ENCODE results near the gene EXOC6B.

DNA sequence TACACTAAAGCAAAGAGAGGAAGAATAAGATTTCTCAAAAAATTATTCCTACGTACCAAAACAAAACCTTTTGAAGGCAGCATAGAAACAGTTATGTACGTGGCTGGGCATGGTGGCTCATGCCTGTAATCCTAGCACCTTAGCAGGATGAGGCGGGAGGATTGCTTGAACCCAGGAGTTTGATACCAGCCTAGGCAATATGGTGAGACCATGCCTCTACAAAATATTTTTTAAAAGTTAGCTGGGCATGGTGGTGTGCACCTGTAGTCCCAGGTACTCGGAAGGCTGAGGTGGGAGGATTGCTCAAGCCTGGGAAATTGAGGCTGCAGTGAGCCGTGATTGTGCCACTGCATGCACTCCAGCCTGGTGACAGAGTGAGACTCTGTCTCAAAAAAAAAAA, 663.3 kb downstream of the EXOC6B start:
- TF ChIP-seq EZH2 (IDR thresholded peaks at IDR 0.05) (no peak), POLR2AphosphoS5 (IDR thresholded peaks at IDR 0.05; ENCODE audit: borderline replicate concordance, low read depth, low read length) (no peak)

Measured in SK-N-MC (cell line).